ENCODE results near the gene FAHD2A.
A peak's percentile ranks its signal among the peaks of the same experiment; 100 is the strongest.
"Not testable (repeated sequence)": the region's sequence is repeated elsewhere in the genome, so short reads cannot be mapped to it uniquely, and the experiment has no call there.

The FAHD2A gene

GRCh38 chr2:95376311-95377215 is 25.9 kb upstream of the FAHD2A start:
- no peak overlapping the region for H3K27ac ChIP-seq (ENCODE audit: poor library complexity, severe bottlenecking)
- no peak overlapping the region for H3K4me3 ChIP-seq (ENCODE audit: severe bottlenecking)
- H3K9me3 ChIP-seq (ENCODE audit: severe bottlenecking) = no peaks in the 10 kb centered on the region
- H3K27me3 ChIP-seq (ENCODE audit: insufficient read depth, poor library complexity, severe bottlenecking) = no peaks in the 10 kb centered on the region
- no peak for TF ChIP-seq CTCF (IDR thresholded peaks at IDR 0.05; ENCODE audit: poor library complexity, severe bottlenecking)
- H3K4me1 ChIP-seq (ENCODE audit: insufficient read depth, poor library complexity, severe bottlenecking) = no peaks in the 10 kb centered on the region
- DNase-seq (ENCODE audit: low spot score) (peak; percentile 31), ATAC-seq (ENCODE audit: low read depth) (no peak)
- H3K36me3 ChIP-seq (ENCODE audit: low read depth) = no peaks in the 10 kb centered on the region

- no peak for ATAC-seq (ENCODE audit: low read depth)
- no peak overlapping the region for H3K27ac ChIP-seq (ENCODE audit: poor library complexity, severe bottlenecking)
- no peak for TF ChIP-seq CTCF (IDR thresholded peaks at IDR 0.05; ENCODE audit: poor library complexity, severe bottlenecking)
- DNase-seq (ENCODE audit: low spot score) = peak; percentile 36
- no peak overlapping the region for H3K4me3 ChIP-seq (ENCODE audit: severe bottlenecking)
- no peaks in the 10 kb centered on the region for H3K9me3 ChIP-seq (ENCODE audit: severe bottlenecking)
- H3K36me3 ChIP-seq (ENCODE audit: low read depth) = no peaks in the 10 kb centered on the region
- no peaks in the 10 kb centered on the region for H3K4me1 ChIP-seq (ENCODE audit: insufficient read depth, poor library complexity, severe bottlenecking)
- H3K27me3 ChIP-seq (ENCODE audit: insufficient read depth, poor library complexity, severe bottlenecking) = no peaks in the 10 kb centered on the region
Measured at GRCh38 chr2:95377216-95378123, 25.0 kb upstream of the FAHD2A start.

GRCh38 chr2:95378281-95378680 is 24.2 kb upstream of the FAHD2A start:
- not testable (repeated sequence) for H3K27ac ChIP-seq (ENCODE audit: poor library complexity, severe bottlenecking); DNase-seq (ENCODE audit: low spot score); H3K36me3 ChIP-seq (ENCODE audit: low read depth); ATAC-seq (ENCODE audit: low read depth); H3K27me3 ChIP-seq (ENCODE audit: insufficient read depth, poor library complexity, severe bottlenecking); H3K4me3 ChIP-seq (ENCODE audit: severe bottlenecking); H3K9me3 ChIP-seq (ENCODE audit: severe bottlenecking); H3K4me1 ChIP-seq (ENCODE audit: insufficient read depth, poor library complexity, severe bottlenecking)

GRCh38 chr2:95379371-95379831 is 23.1 kb upstream of the FAHD2A start:
- H3K27me3 ChIP-seq (ENCODE audit: insufficient read depth, poor library complexity, severe bottlenecking) = no peaks in the 10 kb centered on the region
- no peaks in the 10 kb centered on the region for H3K36me3 ChIP-seq (ENCODE audit: low read depth)
- no peaks in the 10 kb centered on the region for H3K4me1 ChIP-seq (ENCODE audit: insufficient read depth, poor library complexity, severe bottlenecking)
- H3K27ac ChIP-seq (ENCODE audit: poor library complexity, severe bottlenecking) = no peak overlapping the region
- no peak overlapping the region for H3K4me3 ChIP-seq (ENCODE audit: severe bottlenecking)
- H3K9me3 ChIP-seq (ENCODE audit: severe bottlenecking) = no peaks in the 10 kb centered on the region
- TF ChIP-seq CTCF (IDR thresholded peaks at IDR 0.05; ENCODE audit: poor library complexity, severe bottlenecking) = no peak
- ATAC-seq (ENCODE audit: low read depth) (no peak), DNase-seq (ENCODE audit: low spot score) (peak; percentile 22)

- no peak for ATAC-seq (ENCODE audit: low read depth)
- no peak for TF ChIP-seq CTCF (IDR thresholded peaks at IDR 0.05; ENCODE audit: poor library complexity, severe bottlenecking)
- no peaks in the 10 kb centered on the region for H3K4me1 ChIP-seq (ENCODE audit: insufficient read depth, poor library complexity, severe bottlenecking)
- H3K9me3 ChIP-seq (ENCODE audit: severe bottlenecking) = no peaks in the 10 kb centered on the region
- no peaks in the 10 kb centered on the region for H3K27me3 ChIP-seq (ENCODE audit: insufficient read depth, poor library complexity, severe bottlenecking)
- no peak overlapping the region for H3K27ac ChIP-seq (ENCODE audit: poor library complexity, severe bottlenecking)
- DNase-seq (ENCODE audit: low spot score) = no peak
- no peak overlapping the region for H3K4me3 ChIP-seq (ENCODE audit: severe bottlenecking)
- H3K36me3 ChIP-seq (ENCODE audit: low read depth) = no peaks in the 10 kb centered on the region
Measured at GRCh38 chr2:95380280-95380679, 22.2 kb upstream of the FAHD2A start.

Measured in RWPE2 (cell line).